ENCODE results near the gene PLGLB2. TPM values are rescaled to one million over a fixed set of nuclear protein-coding genes. Genes with fewer than 3 reads are reported as not detected.
"Not testable (repeated sequence)": the region's sequence is repeated elsewhere in the genome, so short reads cannot be mapped to it uniquely, and the experiment has no call there.

The PLGLB2 gene
- 1.5 TPM in 1 of 2 replicates, not detected in the other for total RNA-seq (2014; rRNA removed; shearing (Covaris generic))

DNA sequence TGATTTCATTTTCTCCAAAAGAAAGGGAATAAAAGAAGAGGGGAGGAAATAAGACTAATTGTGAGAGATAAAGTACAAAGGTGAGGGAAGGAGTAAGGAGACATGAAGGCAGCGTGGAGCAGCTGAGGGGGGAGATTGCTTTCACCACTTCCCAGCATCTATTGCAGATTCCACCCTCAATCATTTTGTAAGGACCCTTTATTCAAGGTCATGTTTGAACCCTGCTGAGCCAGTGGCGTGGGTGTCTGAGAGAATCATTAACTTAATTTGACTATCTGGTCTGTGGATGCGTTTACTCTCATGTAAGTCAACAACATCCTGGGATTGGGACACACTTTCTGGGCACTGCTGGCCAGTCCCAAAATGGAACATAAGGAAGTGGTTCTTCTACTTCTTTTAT, at the start of gene PLGLB2:
Gene PLGLB2, plus strand, starts transcription at position 297 of the 400 bp plus-strand sequence. Its CDS starts 67 bp downstream, at position 364.
- not testable (repeated sequence) for DNase-seq (ENCODE audit: low spot score)

DNA sequence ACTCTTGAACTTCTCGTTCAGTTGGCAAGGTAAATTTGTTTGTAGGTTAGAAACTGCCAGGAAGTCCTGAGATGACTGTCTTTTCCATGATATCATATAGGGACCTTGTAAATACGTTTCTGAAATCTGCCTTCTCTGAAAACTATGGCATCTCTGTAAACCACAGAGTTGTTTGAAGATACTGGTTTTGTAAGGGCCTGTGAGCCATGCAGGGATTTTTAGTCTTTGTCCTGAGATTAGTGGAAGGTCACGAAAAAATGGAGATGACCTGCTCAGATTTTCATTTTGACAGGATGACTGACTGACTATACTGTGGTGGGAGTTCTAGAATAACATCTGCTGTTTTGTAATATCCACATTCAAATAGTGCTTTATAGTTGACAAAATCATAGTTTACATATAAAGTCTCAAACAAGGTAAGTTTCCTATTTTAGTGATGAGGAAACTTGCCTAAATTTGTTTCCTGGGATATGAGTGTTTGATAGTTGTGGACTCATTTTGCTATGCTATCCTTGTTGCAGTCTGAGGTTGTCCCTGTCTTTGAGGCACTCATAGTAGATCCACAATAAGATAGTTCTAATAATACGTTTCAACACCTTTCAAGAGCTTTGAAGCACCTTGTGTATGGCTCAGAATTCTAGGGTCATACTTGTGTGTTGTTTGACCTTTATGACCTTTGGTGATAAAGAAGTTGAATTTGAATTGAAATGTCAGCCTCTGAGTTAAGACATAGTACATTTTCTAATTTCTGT, 43.1 kb upstream of the PLGLB2 start:
- DNase-seq (ENCODE audit: low spot score): not testable (repeated sequence)

GRCh38 chr2:87708368-87708767, 39.5 kb upstream of the PLGLB2 start:
- not testable (repeated sequence) for DNase-seq (ENCODE audit: low spot score)

DNA sequence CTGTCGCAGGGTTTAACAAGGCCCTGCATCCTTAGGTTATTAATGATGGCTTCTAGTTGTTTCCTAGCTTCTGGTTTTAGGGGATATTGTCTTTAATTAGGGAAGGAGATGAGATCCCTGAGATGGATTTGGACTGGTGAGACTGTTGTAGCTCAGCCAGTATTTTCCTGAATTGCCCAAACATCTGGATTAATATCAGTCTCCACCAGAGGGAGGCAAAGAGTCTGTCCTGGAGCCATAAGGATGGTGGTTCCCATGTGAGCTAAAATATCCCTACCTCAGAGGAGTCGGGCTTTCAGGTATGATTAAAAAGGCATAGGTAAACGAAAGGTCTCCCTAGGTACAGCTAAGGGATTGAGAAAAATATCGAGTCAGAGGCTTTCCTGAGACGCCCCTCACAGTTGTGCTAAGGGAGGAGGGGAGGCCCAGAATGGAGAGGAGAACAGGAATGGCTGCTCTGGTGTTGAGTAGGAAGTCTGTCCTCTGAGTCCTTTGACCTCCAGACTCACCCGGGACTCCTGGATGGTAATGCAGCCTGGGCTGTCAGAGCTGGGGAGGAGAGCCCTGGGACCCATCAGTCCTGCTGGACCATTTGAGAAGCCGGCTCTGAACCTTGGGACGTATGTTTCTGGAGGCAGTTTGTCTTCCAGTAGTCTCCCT, 19.8 kb upstream of the PLGLB2 start:
- DNase-seq (ENCODE audit: low spot score): not testable (repeated sequence)

DNA sequence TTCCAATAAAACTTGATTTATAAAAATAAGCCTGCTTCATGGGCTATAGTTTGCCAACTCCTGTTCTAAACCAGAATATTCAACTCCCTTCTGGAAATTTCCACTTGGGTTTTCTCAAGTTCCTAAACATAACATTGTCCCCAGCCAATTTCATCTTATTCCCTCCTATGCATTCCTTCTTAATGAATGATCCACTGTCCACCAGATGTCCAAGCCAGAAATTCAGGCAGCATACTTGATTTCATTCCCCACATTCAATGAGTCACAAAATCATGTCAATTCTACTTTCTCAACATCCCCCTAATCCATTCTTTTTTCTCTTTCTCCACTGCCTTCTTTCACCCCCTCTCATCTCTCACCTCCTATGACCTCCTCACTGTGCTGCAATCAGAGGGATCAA, 7.0 kb upstream of the PLGLB2 start:
- not testable (repeated sequence) for DNase-seq (ENCODE audit: low spot score)

DNA sequence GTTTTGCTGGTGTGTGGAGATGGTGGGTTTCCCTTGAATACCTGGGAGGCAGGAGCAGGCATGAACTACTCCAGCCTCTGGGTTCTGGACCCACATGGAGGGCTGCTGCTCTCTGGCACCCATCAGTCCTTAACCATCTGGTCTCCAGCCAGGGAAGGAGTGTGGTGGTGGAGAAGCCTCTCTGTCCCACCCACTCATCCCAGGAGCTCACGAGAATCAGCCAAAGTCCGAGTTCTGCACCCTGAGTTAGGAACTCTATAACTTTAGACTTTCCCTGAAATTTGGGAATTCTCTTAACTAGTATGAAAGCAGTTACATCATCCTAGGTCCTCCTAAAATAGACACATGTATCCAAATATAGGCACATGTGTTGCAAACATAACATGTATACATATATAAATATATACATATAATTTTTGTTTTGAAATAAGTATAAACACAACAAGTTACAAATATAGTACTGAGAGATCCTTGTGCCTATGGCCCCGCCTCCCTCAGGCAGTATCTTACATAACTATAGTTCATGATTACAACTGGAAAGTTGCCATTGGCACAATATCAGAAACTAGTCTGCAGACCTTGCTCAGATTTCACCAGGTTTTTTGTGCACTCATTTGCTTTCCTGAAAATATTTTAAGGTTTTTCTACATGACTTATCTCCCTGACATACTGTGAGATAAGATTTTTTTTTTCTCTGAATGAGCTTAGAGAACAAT, 5.3 kb upstream of the PLGLB2 start:
- DNase-seq (ENCODE audit: low spot score): not testable (repeated sequence)

GRCh38 chr2:87743638-87744037, 4.2 kb upstream of the PLGLB2 start:
- DNase-seq (ENCODE audit: low spot score): not testable (repeated sequence)

DNA sequence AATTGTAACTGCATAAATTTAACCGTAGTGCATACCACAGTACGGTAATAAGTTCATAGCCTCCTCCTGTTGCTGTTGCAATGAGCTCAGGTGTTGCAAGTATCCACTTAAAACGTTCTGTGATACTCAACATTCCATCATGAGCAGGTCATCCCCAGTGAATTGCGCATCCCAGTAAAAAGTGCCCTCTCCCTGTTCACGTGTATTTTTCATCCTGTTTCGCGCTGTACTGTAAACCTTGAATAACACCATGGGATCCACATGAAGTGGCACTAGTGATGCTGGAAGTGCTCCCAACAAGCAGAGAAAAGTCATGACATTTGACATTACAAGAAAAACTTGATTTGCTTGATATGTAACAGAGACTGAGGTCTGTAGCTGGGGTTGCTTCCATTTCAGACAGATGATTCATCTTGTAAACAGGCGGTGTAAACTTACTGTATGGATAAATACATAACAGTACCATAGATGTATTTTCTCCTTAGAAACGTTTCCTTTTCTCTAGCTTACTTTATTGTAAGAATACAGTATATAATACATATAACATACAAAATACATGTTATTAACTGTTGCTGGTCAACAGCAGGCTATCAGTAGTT, 2.4 kb upstream of the PLGLB2 start:
- not testable (repeated sequence) for DNase-seq (ENCODE audit: low spot score)

DNA sequence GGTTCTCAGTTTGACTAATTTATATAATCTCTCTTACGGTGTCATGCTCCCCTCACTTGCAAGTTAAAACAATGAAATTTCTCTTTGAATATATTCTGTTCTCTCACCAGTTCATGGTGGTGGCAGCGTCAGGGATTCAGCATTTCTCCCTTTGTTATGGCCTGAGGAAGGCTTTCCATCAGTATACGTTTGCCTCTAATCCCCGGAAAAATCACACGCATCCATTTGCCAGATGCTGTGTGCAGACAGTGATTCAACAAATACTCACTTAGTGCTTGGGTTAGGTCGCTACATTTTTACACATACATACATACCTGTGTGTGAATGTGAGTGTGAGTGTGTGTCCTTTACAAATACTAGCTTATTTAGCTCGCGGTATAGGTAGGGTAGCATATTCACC, 637 bp downstream of the PLGLB2 start:
- not testable (repeated sequence) for DNase-seq (ENCODE audit: low spot score)

DNA sequence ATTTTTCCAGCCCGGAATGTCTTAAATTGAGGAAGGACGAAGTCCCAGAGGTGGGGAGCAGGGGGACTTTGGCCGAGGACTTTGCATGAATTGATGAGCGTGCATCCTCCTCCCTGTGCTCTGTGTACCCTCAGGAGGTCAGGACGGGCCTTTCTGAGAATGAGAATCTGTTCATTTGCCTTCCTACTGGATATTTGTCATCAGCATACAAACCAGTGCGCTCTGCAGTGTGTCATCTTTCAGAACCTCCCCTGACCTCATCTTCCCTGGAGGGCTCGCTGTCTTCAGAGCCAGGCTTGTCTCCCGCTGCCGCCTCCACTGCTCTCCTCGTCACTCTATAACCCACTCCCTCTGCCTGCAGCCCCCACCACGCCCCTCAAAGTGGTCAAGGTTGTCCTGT, 2.7 kb downstream of the PLGLB2 start:
- DNase-seq (ENCODE audit: low spot score): not testable (repeated sequence)

GRCh38 chr2:87754759-87755158, 6.9 kb downstream of the PLGLB2 start:
- DNase-seq (ENCODE audit: low spot score): not testable (repeated sequence)

Other genes with a start within 250 kb of the PLGLB2 start
- gene RGPD2, start 77.7 kb downstream of the PLGLB2 start, total RNA-seq (2014; rRNA removed; shearing (Covaris generic)): 1.2 TPM in 1 of 2 replicates, not detected in the other

Data from H4 (cell line).